GM12873 (cell line): ENCODE measurements around the gene EDNRA.

Experiments
- CTCF ChIP-seq: IDR thresholded peaks from 2 replicates; pipeline ENCODE4 v1.5.1; 2012; ENCODE audit warnings: low read depth, mild to moderate bottlenecking, moderate library complexity, low read length, control low read depth; ENCODE audit not compliant: insufficient read depth; ENCODE audit errors: missing control alignments

Gene EDNRA

DNA sequence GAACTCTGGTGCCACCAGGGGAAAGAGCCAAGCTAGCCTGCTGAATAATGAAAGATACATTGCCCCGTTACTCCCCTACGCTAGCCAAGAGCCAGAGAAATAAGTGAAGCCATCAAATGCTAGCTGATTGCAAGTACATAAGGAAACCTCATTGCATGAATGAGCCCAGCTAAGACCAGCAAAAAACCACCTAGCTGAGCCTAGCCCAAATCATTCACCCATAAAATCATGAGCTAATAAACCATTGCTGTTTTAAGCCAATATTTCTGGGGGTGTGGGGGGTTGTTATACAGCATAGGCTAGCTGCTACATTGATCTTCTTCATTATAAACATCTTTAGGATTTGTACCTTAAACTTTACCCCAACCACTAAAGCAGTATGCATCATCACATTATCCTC, 15.4 kb upstream of the EDNRA start:
- no peak for TF ChIP-seq CTCF

DNA sequence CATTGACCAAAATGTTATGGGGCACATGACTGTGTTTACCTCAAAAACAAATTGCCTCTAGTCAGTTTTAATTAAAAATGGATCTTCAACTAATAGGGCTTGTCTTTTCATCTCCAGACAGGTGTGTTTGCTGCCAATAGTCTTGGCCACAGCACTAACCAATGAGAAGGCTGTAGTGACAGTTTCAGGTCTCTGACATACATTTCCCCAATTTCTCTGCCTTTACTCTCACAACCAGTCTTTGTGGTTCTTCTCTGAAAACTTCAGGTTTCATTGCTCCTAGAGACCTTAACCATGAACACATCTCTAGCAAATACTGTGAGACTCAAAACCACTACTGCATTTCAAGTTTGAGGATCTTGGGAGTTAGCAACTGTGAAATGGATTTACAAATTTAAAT, 3.5 kb upstream of the EDNRA start:
- no peak for TF ChIP-seq CTCF

- TF ChIP-seq CTCF, result no peak
Observed at GRCh38 chr4:147479376-147479775, 1.5 kb upstream of the EDNRA start.

DNA sequence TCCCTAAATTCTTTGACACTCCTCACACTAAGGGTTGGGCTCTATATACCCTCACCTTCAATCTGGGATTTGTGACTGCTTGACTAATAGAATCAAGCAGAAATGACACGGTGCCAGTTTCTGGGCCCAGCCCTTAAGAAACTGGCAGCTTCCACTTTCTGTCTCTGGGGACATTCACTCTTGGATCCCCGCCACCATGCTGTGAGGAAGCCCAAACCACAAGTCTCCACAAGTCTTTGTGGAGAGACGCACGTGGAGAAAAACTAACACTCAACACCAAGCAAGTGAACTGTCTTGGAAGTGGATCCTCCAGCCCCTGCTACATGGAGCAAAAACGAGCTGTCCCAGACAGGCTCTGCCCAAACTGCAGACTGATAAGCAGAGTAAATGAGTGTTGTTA, 1.1 kb upstream of the EDNRA start:
- no peak for TF ChIP-seq CTCF

DNA sequence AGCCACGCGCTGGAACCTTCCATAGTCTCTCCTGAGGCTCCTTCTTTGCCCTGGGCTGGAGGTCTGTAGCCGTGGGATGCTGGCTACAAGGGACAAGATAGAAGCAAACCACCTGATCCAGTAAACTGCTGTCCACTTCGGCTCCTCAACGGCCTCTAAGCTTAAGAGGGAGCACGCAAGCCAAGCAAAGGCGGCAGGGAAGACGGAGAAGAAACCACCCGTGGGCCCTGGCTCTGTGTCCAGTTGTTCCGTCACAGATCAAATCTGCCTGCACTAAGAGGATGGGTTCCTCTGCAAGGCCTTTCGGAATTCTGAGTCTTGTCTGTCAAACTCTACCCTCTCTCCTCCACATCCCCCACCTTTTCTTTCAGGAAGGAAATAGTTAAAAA, 401 bp upstream of the EDNRA start:
- no peak for TF ChIP-seq CTCF

- no peak for TF ChIP-seq CTCF
Observed at GRCh38 chr4:147481577-147482109, 746 bp downstream of the EDNRA start.

- TF ChIP-seq CTCF, result no peak
Observed at GRCh38 chr4:147482281-147482680, 1.4 kb downstream of the EDNRA start.
